SU-DHL-6 (cell line): ENCODE data around the gene CORO1A.
"Not testable (repeated sequence)": the region's sequence is repeated elsewhere in the genome, so short reads cannot be mapped to it uniquely, and the experiment has no call there.

ENCODE experiments used
- H2AFZ ChIP-seq: fragments of 200-600 bp; sonication (generic); 2 replicates; pipeline ENCODE4 v1.6.1; 2014; ENCODE audit warnings: low read depth, mild to moderate bottlenecking, moderate library complexity, mixed read lengths, antibody characterized with exemption, low read length; ENCODE audit not compliant: severe bottlenecking
- H3F3A ChIP-seq: fragments of 200-600 bp; shearing (Covaris generic); 2 replicates; pipeline ENCODE4 v1.6.0; 2016; ENCODE audit warnings: antibody characterized with exemption, mild to moderate bottlenecking; ENCODE audit not compliant: insufficient read depth
- H3K27ac ChIP-seq: fragments of 200-600 bp; sonication (generic); 2 replicates; pipeline ENCODE4 v1.5.1; 2016; ENCODE audit warnings: low read depth, mild to moderate bottlenecking, low read length, moderate library complexity, mixed read lengths
- H3K27me3 ChIP-seq: fragments of 200-600 bp; sonication (generic), shearing (Covaris generic); 2 replicates; pipeline ENCODE4 v1.6.0; 2014; ENCODE audit warnings: mild to moderate bottlenecking, low read length
- H3K36me3 ChIP-seq: fragments of 200-600 bp; sonication (generic); 2 replicates; pipeline ENCODE4 v1.6.1; 2014; ENCODE audit warnings: mild to moderate bottlenecking, low read length, mixed read lengths
- H3K4me2 ChIP-seq: fragments of 300-600, 200-600 bp; shearing (Covaris generic), sonication (generic); 2 replicates; pipeline ENCODE4 v1.6.0; 2014; ENCODE audit warnings: low read length, low read depth, mild to moderate bottlenecking; ENCODE audit not compliant: poor library complexity, severe bottlenecking
- H3K4me3 ChIP-seq: fragments of 200-600 bp; sonication (generic); 2 replicates; pipeline ENCODE4 v1.5.1; 2014; ENCODE audit warnings: antibody characterized with exemption, low read length, mild to moderate bottlenecking, mixed read lengths; ENCODE audit not compliant: insufficient read depth, poor library complexity, severe bottlenecking
- H3K79me2 ChIP-seq: fragments of 200-600 bp; sonication (generic); 2 replicates; pipeline ENCODE4 v1.6.1; 2014; ENCODE audit warnings: mild to moderate bottlenecking, low read length, moderate library complexity; ENCODE audit not compliant: insufficient read depth
- H3K9ac ChIP-seq: fragments of 200-600 bp; sonication (generic); 2 replicates; pipeline ENCODE4 v1.7.0; 2014; ENCODE audit warnings: mild to moderate bottlenecking, low read length
- H3K9me2 ChIP-seq: fragments of 200-600 bp; sonication (generic); replicated peaks from 2 replicates; pipeline ENCODE4 v1.6.1; 2014; ENCODE audit warnings: low read length; ENCODE audit not compliant: insufficient read depth
- H3K9me3 ChIP-seq: fragments of 200-600 bp; sonication (generic); 2 replicates; pipeline ENCODE4 v1.6.1; 2014; ENCODE audit warnings: low read length, mixed read lengths; ENCODE audit not compliant: insufficient read depth
- H4K20me1 ChIP-seq: fragments of 200-600 bp; sonication (generic); 2 replicates; pipeline ENCODE4 v1.6.1; 2014; ENCODE audit warnings: low read depth, mild to moderate bottlenecking, antibody characterized with exemption, low read length, moderate library complexity, mixed read lengths

CORO1A gene

DNA sequence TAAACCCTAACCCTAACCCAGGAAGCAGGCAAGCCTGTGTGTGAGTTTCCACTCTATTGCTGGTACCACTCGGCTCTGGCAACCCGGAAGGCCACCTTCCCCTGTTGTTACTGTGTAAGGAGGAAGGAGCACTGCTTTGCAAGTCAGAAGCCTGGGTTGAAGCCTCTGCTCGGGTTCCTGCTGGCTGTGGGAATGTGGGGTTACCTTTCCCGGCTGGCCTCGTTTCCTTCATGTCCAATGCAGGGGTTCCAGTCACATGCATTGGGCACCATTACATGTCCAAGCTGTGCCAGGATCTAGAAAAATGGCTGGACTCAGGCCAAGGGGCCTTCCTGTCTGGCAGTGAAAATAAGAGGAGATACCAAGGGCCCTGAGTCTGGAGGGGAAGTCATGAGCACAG, 33.7 kb downstream of the CORO1A start:
- peak overlapping the region; percentile 65 for H3K27ac ChIP-seq
- H3K9ac ChIP-seq, H3K36me3 ChIP-seq, H3K9me2 ChIP-seq, H2AFZ ChIP-seq, H3K27me3 ChIP-seq, H3K9me3 ChIP-seq, H3F3A ChIP-seq, H4K20me1 ChIP-seq, H3K4me3 ChIP-seq, H3K4me2 ChIP-seq, H3K79me2 ChIP-seq: not testable (repeated sequence)
